Renal cortical epithelial cell (primary cell): Measurements from ENCODE around the gene RIPK3. TPM values are rescaled to one million over a fixed set of nuclear protein-coding genes. Genes with fewer than 3 reads are reported as not detected.

Source experiments
- DNase-seq: peaks from one replicate; pipeline ENCODE4 v3.0.0-alpha.2; 2011; ENCODE audit warnings: low read depth
- total RNA-seq: library from RNA; depleted of rRNA; stranded (reverse); fragments of >200 nt; gene quantifications from 2 replicates; pipeline ENCODE4 v1.2.3, GENCODE V29; 2014

Gene RIPK3
- total RNA-seq, 1 donor from 2014 or later: 1.8 TPM

- DNase-seq: no peak
Observed at GRCh38 chr14:24304019-24304387, 35.8 kb downstream of the RIPK3 start.

- DNase-seq: no peak
Observed at GRCh38 chr14:24300326-24300980, 39.3 kb downstream of the RIPK3 start.

- DNase-seq: peak; percentile 68
Observed at GRCh38 chr14:24299255-24300191, 40.3 kb downstream of the RIPK3 start, which contains the start of the genes DHRS1 and NOP9. DHRS1 (minus strand) TSS chr14:24299780; CDS start chr14:24299106, 674 bp downstream. NOP9 (plus strand) TSS chr14:24299850; CDS start chr14:24299955, 105 bp downstream.

- peak; percentile 73 for DNase-seq
Observed at GRCh38 chr14:24298892-24299254, 40.9 kb downstream of the RIPK3 start.

- DNase-seq: peak; percentile 49
Observed at GRCh38 chr14:24297190-24297964, 42.4 kb downstream of the RIPK3 start.

- DNase-seq: peak; percentile 89
Observed at GRCh38 chr14:24296341-24297157, 43.2 kb downstream of the RIPK3 start.

GRCh38 chr14:24293525-24293924 is 46.3 kb downstream of the RIPK3 start:
- DNase-seq: no peak

- DNase-seq: no peak
Observed at GRCh38 chr14:24292118-24292807, 47.5 kb downstream of the RIPK3 start.

- DNase-seq: no peak
Observed at GRCh38 chr14:24291446-24292117, 48.2 kb downstream of the RIPK3 start.

GRCh38 chr14:24290746-24291145 is 49.0 kb downstream of the RIPK3 start:
- DNase-seq: no peak

GRCh38 chr14:24289649-24290280 is 50.0 kb downstream of the RIPK3 start:
- no peak for DNase-seq

- DNase-seq: no peak
Observed at GRCh38 chr14:24286996-24287395, 52.8 kb downstream of the RIPK3 start.

Other genes starting within 250 kb of the RIPK3 start
- 18.5 and 28.0 TPM in 2 replicates for gene PCK2, start 245.7 kb downstream of the RIPK3 start, total RNA-seq
- gene DCAF11, start 225.2 kb downstream of the RIPK3 start, total RNA-seq: 73.8 and 112 TPM in 2 replicates
- 1.6 and 2.4 TPM in 2 replicates for gene NRL, start 225.0 kb downstream of the RIPK3 start, total RNA-seq
- gene FITM1, start 209.3 kb downstream of the RIPK3 start, total RNA-seq: 0.25 TPM in 1 of 2 replicates, not detected in the other
- 209 and 265 TPM in 2 replicates for gene PSME1, start 203.8 kb downstream of the RIPK3 start, total RNA-seq
- gene EMC9, start 198.4 kb downstream of the RIPK3 start, total RNA-seq: 10.1 and 20.7 TPM in 2 replicates
- gene PSME2, start 193.4 kb downstream of the RIPK3 start, total RNA-seq: 69.3 and 258 TPM in 2 replicates
- gene RNF31, start 192.5 kb downstream of the RIPK3 start, total RNA-seq: 52.1 and 52.6 TPM in 2 replicates
- 78.3 and 87.7 TPM in 2 replicates for gene IRF9, start 178.7 kb downstream of the RIPK3 start, total RNA-seq
- gene REC8, start 167.9 kb downstream of the RIPK3 start, total RNA-seq: 13.4 and 43.3 TPM in 2 replicates
- 47.4 and 76.0 TPM in 2 replicates for gene IPO4, start 151.2 kb downstream of the RIPK3 start, total RNA-seq
- gene TM9SF1, start 144.6 kb downstream of the RIPK3 start, total RNA-seq: 75.4 and 153 TPM in 2 replicates
- 0.05 TPM in 1 of 2 replicates, not detected in the other for gene TSSK4, start 134.3 kb downstream of the RIPK3 start, total RNA-seq
- gene CHMP4A, start 126.5 kb downstream of the RIPK3 start, total RNA-seq: 38.4 and 65.1 TPM in 2 replicates
- 10.0 and 10.2 TPM in 2 replicates for gene MDP1, start 123.9 kb downstream of the RIPK3 start, total RNA-seq
- 146 and 185 TPM in 2 replicates for gene NEDD8, start 107.6 kb downstream of the RIPK3 start, total RNA-seq
- gene GMPR2, start 107.1 kb downstream of the RIPK3 start, total RNA-seq: 96.7 and 106 TPM in 2 replicates
- gene TINF2, start 97.4 kb downstream of the RIPK3 start, total RNA-seq: 46.8 and 75.5 TPM in 2 replicates
- gene TGM1, start 76.8 kb downstream of the RIPK3 start, total RNA-seq: 0.45 and 1.6 TPM in 2 replicates
- gene RABGGTA, start 68.4 kb downstream of the RIPK3 start, total RNA-seq: 25.2 and 29.7 TPM in 2 replicates
- 18.3 and 29.9 TPM in 2 replicates for gene DHRS1, start 40.2 kb downstream of the RIPK3 start, total RNA-seq
- 23.2 and 32.3 TPM in 2 replicates for gene NOP9, start 40.1 kb downstream of the RIPK3 start, total RNA-seq
- 0.87 and 2.8 TPM in 2 replicates for gene CIDEB, start 32.0 kb downstream of the RIPK3 start, total RNA-seq
- 1.9 and 3.6 TPM in 2 replicates for gene LTB4R2, start 29.9 kb downstream of the RIPK3 start, total RNA-seq
- 0.17 and 1.3 TPM in 2 replicates for gene LTB4R, start 28.5 kb downstream of the RIPK3 start, total RNA-seq
- gene ADCY4, start 4.9 kb downstream of the RIPK3 start, total RNA-seq: 0.40 and 2.6 TPM in 2 replicates
- gene NFATC4, start 28.2 kb upstream of the RIPK3 start, total RNA-seq: 5.6 and 6.7 TPM in 2 replicates
- 2.4 and 4.3 TPM in 2 replicates for gene NYNRIN, start 59.0 kb upstream of the RIPK3 start, total RNA-seq
- 0.52 and 1.2 TPM in 2 replicates for gene CBLN3, start 89.7 kb upstream of the RIPK3 start, total RNA-seq
- 48.5 and 59.9 TPM in 2 replicates for gene KHNYN, start 90.0 kb upstream of the RIPK3 start, total RNA-seq
- gene SDR39U1, start 102.8 kb upstream of the RIPK3 start, total RNA-seq: 6.4 and 10.4 TPM in 2 replicates
- gene CMA1, start 168.3 kb upstream of the RIPK3 start, total RNA-seq: not detected in 2 replicates
- gene CTSG, start 236.3 kb upstream of the RIPK3 start, total RNA-seq: not detected in 2 replicates